ENCODE results near the gene ABCG2.

Gene ABCG2

GRCh38 chr4:88158489-88159228, at the start of gene ABCG2:
Gene ABCG2 (minus strand): TSS chr4:88158639. CDS start chr4:88139995, 18,644 bp downstream.
- in situ Hi-C loops (cut with HindIII; ENCODE audit: low pct_unique_long_range_greater_than_20kb, low sequenced_read_pairs) = no loop called here
- DNase-seq (ENCODE audit: low read depth in 1 of 2, low spot score in 1 of 2) = peak in 1 of 2 experiments; percentile 14
- no peak for TF ChIP-seq JUND (IDR thresholded peaks at IDR 0.05; ENCODE audit: low read depth)

- in situ Hi-C loops (cut with HindIII; ENCODE audit: low pct_unique_long_range_greater_than_20kb, low sequenced_read_pairs) = no loop called here
- no peak for TF ChIP-seq JUND (IDR thresholded peaks at IDR 0.05; ENCODE audit: low read depth)
- no peak for DNase-seq (ENCODE audit: low read depth in 1 of 2, low spot score in 1 of 2)
These were observed 49.7 kb upstream of the ABCG2 start for GRCh38 chr4:88208156-88208555.

GRCh38 chr4:88207171-88207570, 48.7 kb upstream of the ABCG2 start:
- in situ Hi-C loops (cut with HindIII; ENCODE audit: low pct_unique_long_range_greater_than_20kb, low sequenced_read_pairs) = no loop called here

GRCh38 chr4:88204882-88205281, 46.4 kb upstream of the ABCG2 start:
- peak; percentile 19 to 38 for DNase-seq (ENCODE audit: low read depth in 1 of 2, low spot score in 1 of 2)
- in situ Hi-C loops (cut with HindIII; ENCODE audit: low pct_unique_long_range_greater_than_20kb, low sequenced_read_pairs) = no loop called here
- no peak for TF ChIP-seq JUND (IDR thresholded peaks at IDR 0.05; ENCODE audit: low read depth)

More at GRCh38 chr4:88207171-88207570, 48.7 kb upstream of the ABCG2 start:
- no peak for TF ChIP-seq JUND (IDR thresholded peaks at IDR 0.05; ENCODE audit: low read depth)
- no peak for DNase-seq (ENCODE audit: low read depth in 1 of 2, low spot score in 1 of 2)

- in situ Hi-C loops (cut with HindIII; ENCODE audit: low pct_unique_long_range_greater_than_20kb, low sequenced_read_pairs) = no loop called here
- TF ChIP-seq JUND (IDR thresholded peaks at IDR 0.05; ENCODE audit: low read depth) = no peak
- DNase-seq (ENCODE audit: low read depth in 1 of 2, low spot score in 1 of 2) = no peak
These were observed 44.0 kb upstream of the ABCG2 start for GRCh38 chr4:88202443-88202842.

- DNase-seq (ENCODE audit: low read depth in 1 of 2, low spot score in 1 of 2) = no peak
These were observed 41.7 kb upstream of the ABCG2 start for GRCh38 chr4:88200186-88200585.

GRCh38 chr4:88196523-88197185, 38.2 kb upstream of the ABCG2 start:
- in situ Hi-C loops (cut with HindIII; ENCODE audit: low pct_unique_long_range_greater_than_20kb, low sequenced_read_pairs) = no loop called here
- no peak for DNase-seq (ENCODE audit: low read depth in 1 of 2, low spot score in 1 of 2)
- no peak for TF ChIP-seq JUND (IDR thresholded peaks at IDR 0.05; ENCODE audit: low read depth)

More at GRCh38 chr4:88200186-88200585, 41.7 kb upstream of the ABCG2 start:
- in situ Hi-C loops (cut with HindIII; ENCODE audit: low pct_unique_long_range_greater_than_20kb, low sequenced_read_pairs) = no loop called here
- no peak for TF ChIP-seq JUND (IDR thresholded peaks at IDR 0.05; ENCODE audit: low read depth)

- no peak for DNase-seq (ENCODE audit: low read depth in 1 of 2, low spot score in 1 of 2)
- no peak for TF ChIP-seq JUND (IDR thresholded peaks at IDR 0.05; ENCODE audit: low read depth)
- in situ Hi-C loops (cut with HindIII; ENCODE audit: low pct_unique_long_range_greater_than_20kb, low sequenced_read_pairs) = no loop called here
These were observed 37.5 kb upstream of the ABCG2 start for GRCh38 chr4:88196013-88196365.

- in situ Hi-C loops (cut with HindIII; ENCODE audit: low pct_unique_long_range_greater_than_20kb, low sequenced_read_pairs) = no loop called here
- no peak for TF ChIP-seq JUND (IDR thresholded peaks at IDR 0.05; ENCODE audit: low read depth)
- no peak for DNase-seq (ENCODE audit: low read depth in 1 of 2, low spot score in 1 of 2)
These were observed 37.0 kb upstream of the ABCG2 start for GRCh38 chr4:88195328-88196012.

GRCh38 chr4:88191404-88191803, 33.0 kb upstream of the ABCG2 start:
- TF ChIP-seq JUND (IDR thresholded peaks at IDR 0.05; ENCODE audit: low read depth) = no peak
- in situ Hi-C loops (cut with HindIII; ENCODE audit: low pct_unique_long_range_greater_than_20kb, low sequenced_read_pairs) = no loop called here
- no peak for DNase-seq (ENCODE audit: low read depth in 1 of 2, low spot score in 1 of 2)

- DNase-seq (ENCODE audit: low read depth in 1 of 2, low spot score in 1 of 2) = no peak
- in situ Hi-C loops (cut with HindIII; ENCODE audit: low pct_unique_long_range_greater_than_20kb, low sequenced_read_pairs) = no loop called here
- TF ChIP-seq JUND (IDR thresholded peaks at IDR 0.05; ENCODE audit: low read depth) = no peak
These were observed 31.6 kb upstream of the ABCG2 start for GRCh38 chr4:88189881-88190585.

- in situ Hi-C loops (cut with HindIII; ENCODE audit: low pct_unique_long_range_greater_than_20kb, low sequenced_read_pairs) = no loop called here
- DNase-seq (ENCODE audit: low read depth in 1 of 2, low spot score in 1 of 2) = no peak
- no peak for TF ChIP-seq JUND (IDR thresholded peaks at IDR 0.05; ENCODE audit: low read depth)
These were observed 30.9 kb upstream of the ABCG2 start for GRCh38 chr4:88189418-88189738.

Data from T47D (cell line).